IMR-90 (cell line): ENCODE measurements around the gene RBMS3.

Source experiments
- BHLHE40 ChIP-seq: fragments of 150-350 bp; IDR thresholded peaks from 2 replicates; pipeline ENCODE4 v1.6.1; 2016; ENCODE audit warnings: mild to moderate bottlenecking, low read depth, low read length
- CHD1 ChIP-seq: IDR thresholded peaks from 2 replicates; pipeline ENCODE4 v1.6.1; 2012; ENCODE audit warnings: low read depth, low read length, improper control_type of control experiment
- CTCF ChIP-seq: conservative IDR thresholded peaks from 2 replicates; pipeline ENCODE4 v1.5.1; 2012; ENCODE audit warnings: mild to moderate bottlenecking, low read depth, low read length, improper control_type of control experiment
- MXI1 ChIP-seq: IDR thresholded peaks from 2 replicates; pipeline ENCODE4 v1.6.1; 2012; ENCODE audit warnings: low read depth, mild to moderate bottlenecking, low read length, moderate library complexity, borderline replicate concordance
- POLR2A ChIP-seq: IDR thresholded peaks from 2 replicates; pipeline ENCODE4 v1.6.1; 2012; ENCODE audit warnings: mild to moderate bottlenecking, low read depth, low read length
- SMC3 ChIP-seq: fragments of 150-350 bp; IDR thresholded peaks from 2 replicates; pipeline ENCODE4 v1.6.1; 2016; ENCODE audit warnings: low read depth, mild to moderate bottlenecking, antibody characterized with exemption, low read length, moderate library complexity
- USF2 ChIP-seq: fragments of 150-350 bp; IDR thresholded peaks from 2 replicates; pipeline ENCODE4 v1.6.1; 2017; ENCODE audit warnings: mild to moderate bottlenecking, antibody characterized with exemption, low read length, low read depth

- TF ChIP-seq POLR2A (no peak), CTCF (no peak), SMC3 (no peak), USF2 (no peak), MXI1 (no peak), BHLHE40 (no peak), CHD1 (no peak)
Measured at GRCh38 chr3:29486096-29486495, 205.2 kb downstream of the RBMS3 start.
